Activated CD8-positive, alpha-beta memory T cell treated with anti-CD3 and anti-CD28 coated beads, Interleukin-2, amount 50 U/mL, for 1 hour (primary cell): ENCODE results near the gene NTF4.
"Not testable (repeated sequence)": the region's sequence is repeated elsewhere in the genome, so short reads cannot be mapped to it uniquely, and the experiment has no call there.

ENCODE experiments used
- DNase-seq: peaks from one replicate; pipeline ENCODE4 v3.0.0-alpha.2; 2020; ENCODE audit errors: extremely low read depth

NTF4 gene

DNA sequence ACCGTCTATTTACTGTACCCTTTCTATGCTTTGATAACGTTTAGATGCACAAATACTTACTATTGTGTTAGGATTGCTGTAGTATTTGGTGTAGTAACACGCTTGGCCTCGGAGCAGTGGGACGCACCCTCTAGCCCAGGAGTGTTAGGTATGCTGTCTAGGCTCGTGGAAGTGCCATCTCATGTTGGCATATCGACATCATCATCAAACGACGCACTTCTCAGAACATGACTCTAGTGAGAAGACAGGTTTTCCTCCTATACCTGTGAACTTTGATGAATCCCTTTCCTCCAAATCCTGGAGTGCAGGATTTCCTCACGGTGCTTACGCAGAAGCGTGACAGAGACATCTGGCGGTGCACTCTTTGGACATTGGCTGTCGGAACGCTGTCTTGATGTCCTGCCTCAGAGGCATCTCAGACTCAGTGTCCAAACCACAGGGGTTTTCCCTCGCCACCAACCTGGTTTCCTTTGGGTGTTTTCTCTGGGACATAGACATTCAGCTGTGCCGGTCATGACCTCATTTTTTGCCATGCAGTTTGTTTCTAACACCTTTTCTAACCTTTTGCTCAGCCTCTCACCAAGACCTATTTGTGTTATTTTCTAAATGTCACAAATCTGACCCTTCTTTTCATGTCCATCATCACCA lies 26.9 kb upstream of the NTF4 start:
- no peak for DNase-seq

DNA sequence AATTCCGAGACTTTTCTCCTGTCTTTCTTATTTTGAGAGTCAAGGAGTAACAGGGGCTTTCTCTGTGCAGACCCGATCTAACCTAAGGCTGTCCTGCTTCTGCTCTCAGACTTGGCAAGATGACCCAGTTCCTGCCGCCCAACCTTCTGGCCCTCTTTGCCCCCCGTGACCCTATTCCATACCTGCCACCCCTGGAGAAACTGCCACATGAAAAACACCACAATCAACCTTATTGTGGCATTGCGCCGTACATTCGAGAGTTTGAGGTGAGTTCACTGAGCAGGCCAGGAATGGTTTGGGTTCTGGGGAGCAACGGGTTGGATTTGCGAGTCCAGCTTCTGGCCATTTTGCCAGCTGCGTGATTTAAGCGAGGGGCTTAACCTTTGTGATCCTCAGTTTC lies 21.7 kb upstream of the NTF4 start:
- DNase-seq, result no peak

DNA sequence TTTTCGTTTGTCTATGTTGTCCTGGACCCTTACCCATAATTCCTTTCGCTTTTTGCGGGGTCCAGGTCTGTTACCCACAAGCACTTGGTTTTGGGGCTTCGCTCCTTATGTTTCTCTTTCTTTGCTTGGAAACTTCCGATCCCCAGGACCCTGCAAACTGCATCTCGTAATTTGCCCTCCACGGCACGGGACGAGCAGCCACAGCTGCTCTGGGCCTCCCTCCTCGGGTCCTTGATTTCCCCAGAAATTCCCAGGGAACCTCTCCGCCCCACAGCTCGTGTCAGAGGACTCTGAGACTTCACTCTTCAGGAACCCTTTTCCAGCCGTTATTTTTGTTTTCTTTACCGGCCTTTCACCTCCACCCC lies 21.2 kb upstream of the NTF4 start:
- no peak for DNase-seq

DNA sequence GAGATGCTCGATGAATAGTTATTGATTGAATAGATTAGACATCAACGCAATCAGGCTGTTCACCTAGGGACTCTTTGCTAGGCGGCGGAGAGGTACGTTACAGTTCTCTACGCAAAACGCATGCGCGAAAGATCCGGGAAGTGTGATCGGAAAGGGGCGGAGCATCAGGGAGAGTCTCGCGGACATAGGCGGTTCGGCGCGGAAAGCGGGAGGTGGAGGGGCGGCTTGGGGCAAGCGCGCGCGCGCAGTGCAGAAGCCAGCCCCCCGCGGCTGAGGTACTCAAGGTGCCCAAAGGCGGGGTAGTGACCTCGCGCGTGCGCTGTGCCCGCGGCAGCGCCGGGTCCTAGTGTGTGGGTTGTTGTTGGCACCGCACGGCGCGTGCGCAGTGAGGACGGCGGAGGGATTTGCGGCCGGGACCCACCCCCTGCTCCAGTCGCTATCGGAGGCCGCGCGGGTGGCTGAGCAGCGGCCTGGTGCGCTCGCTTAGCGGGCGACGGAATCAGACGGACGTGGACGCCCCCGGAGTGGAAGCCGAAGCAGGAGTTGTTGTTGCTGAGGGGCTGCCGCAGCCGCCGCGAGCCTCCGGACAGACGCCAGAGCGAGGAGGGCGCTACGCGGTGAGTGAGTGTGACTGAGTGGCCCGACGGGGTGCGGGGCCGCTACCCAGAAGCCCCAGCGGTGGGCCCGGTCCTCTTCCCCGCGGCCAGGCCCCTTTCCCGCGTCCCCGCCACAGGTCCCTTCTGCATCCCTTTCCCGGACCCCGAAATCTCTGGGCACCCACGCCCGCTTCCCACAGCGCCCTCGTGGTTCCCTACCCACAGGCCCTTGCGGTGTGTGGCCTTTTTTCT lies 20.6 kb upstream of the NTF4 start, which contains the start of gene SNRNP70:
Gene SNRNP70 (plus strand): TSS at position 432 of the 848 bp plus-strand sequence. CDS start 964 bp downstream, outside the sequence.
- peak; percentile 98 for DNase-seq

DNA sequence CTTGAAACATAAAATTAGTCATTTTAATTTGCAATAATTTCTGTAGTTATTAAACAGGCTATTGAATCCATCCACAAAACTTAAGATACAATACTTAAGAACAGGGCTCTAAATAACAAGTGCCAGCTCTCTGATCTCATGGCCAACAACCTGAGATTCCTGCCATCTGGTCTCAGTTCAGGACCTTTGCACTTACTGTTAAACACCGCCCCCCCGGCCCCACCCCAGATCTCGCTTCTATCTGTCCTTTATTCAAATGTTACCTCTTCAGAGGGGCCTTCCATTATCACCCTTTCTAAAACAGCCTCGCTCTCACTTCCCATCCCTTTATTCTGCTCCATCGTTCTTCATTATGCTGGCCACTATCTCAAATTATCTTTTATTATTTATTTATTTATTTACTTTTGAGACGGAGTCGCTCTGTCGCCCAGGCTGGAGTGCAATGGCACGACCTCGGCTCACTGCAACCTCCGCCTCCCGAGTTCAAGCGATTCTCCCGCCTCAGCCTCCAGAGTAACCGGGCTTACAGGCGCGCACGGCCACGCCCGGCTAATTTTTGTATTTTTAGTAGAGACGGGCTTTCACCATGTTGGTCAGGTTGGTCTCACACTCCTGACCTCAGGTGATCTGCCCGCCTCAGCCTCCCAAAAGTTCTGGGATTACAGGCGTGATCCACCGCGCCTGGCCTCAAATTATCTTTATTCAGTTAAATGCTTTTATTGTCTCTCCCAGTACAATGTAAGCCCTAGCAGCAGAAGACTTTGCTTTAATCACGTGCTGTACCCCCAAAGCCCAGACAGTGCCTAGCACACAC lies 19.8 kb upstream of the NTF4 start:
- no peak for DNase-seq

DNA sequence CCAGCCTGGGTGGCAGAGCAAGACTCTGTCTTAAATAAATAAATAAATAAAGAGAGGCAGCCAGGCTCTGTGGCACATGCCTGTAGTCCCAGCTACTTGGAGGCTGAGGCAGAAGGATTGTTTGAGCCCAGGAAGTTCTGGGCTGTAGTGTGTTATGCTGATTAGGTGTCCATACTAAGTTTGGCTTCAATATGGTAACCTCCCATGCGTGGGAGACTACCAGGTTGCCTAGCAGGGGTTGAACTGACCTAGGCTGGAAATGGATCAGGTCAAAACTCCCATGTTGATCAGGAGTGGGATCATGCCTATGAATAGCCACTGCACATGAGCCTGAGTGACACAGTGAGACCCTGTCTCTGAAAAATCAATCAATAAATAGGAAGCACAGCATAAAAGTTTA lies 16.7 kb upstream of the NTF4 start:
- no peak for DNase-seq

DNA sequence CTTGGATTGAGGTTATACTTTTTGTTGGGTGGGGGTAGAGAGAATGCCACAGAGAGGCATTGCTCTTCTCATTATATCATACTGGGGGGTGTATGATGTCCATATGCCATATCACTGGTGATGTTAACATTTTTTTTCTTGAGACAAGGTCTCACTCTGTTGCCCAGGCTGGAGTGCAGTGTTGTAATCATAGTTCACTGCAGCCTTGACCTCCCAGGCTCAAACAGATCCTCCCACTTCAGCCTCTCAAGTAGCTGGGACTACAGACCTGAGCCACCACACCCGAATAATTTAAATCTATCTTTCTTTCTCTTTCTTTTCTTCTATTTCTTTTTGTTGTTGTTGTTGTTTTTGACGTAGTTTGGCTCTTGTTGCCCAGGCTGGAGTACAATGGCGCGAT lies 15.8 kb upstream of the NTF4 start:
- DNase-seq, result no peak

DNA sequence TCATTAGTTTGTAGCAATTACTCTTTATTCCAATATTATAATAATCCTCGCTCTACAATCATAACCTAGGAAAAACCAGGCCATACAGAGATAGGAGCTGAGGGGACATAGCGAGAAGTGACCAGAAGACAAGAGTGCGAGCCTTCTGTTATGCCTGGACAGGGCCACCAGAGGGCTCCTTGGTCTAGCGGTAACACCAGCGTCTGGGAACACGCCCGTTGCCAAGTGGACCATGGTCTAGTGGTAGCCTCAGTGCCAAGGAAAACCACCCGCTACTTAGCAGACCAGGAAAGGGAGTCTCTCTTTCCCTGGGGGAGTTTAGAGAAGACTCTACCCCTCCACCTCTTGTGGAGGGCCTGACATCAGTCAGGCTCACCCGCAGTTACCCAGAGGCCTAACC lies 10.3 kb upstream of the NTF4 start:
- DNase-seq, result not testable (repeated sequence)

DNA sequence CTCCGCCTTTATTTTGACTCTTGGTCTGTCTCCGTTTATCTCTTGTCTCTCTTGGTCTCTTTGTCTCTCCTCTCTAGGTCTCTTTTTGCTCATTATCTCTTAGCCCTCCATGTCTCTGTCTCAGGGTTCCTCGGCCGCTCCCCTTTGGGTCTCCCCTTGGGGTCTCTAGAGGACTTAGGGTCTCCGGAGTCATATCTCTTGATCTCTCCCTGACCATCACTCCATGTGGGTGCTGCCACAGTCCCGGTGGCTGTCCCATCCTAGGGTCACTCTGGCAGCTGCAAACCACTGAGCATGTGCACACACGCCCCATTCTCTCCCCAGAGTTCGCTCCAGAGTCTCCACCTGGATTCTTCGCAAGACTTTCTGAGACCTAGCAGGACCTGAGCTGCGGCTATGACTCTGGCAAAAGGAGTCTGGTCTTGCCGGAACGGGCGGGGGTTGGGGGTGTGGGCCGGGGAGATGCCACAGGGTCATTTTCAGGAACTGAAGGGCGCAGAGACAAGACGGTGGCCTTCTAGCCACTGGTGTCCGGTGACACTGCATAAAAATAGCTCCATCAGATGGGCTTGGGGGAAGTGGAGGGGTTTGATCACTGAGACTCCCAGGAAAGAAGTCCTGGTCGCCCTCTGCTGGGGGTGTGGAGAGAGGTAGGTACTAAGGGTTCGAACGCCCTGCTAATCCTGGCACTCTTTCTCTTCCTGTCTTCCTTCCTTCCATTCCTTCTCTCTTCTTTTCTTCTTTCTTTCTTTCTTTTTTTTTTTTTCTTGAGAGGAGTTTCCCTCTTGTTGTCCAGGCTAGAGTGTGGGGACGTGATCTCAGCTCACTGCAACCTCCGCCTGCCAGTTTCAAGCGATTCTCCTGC lies 9.1 kb upstream of the NTF4 start:
- no peak for DNase-seq

DNA sequence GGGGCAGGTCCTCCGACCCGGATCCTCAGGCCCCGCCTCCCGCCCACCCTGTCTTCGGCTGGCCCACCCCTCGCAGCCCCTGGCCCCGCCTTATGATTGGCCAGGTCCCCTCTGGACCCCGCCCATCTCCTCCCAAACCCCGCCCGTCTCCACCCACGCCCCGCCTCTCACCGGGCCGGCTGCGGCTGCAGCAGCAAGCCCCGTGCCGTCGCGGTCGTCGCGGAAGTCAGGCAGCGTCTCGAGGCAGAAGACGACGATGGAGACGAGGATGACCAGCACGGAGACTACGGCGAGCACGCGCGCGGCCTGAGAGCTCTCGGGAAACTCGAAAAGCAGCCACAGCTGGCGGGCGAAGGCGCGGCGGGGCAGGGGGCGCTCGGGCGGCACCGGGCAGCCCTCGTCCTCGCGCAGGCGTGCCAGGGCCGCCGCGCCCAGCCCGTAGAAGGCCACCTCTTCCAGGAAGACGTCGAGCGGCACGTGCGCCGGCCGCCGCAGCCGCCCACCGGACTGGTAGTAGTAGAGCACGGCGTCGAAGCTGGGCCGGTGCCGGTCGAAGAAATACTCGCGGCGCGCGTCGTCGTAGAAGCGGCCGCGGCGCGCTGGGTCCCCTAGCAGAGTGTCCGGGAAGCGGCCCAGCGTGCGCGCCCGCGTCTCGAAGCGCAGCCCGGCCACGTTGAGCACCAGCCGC lies 7.4 kb upstream of the NTF4 start:
- no peak for DNase-seq

DNA sequence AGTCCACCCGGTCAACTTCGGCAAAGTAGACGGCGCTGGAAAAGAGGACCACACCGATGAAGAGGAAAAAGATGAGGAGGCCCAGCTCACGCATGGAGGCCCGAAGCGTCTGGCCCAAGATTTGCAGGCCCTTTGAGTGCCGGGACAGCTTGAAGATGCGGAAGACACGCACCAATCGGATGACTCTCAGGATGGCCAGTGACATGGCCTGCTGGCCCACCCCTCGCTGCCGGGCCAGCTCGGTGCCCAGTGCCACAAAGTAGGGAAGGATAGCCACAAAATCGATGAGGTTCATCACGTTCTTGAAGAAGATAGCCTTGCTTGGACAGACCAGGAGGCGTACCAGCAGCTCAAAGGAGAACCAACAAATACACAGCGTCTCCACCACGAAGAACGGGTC lies 5.8 kb upstream of the NTF4 start:
- no peak for DNase-seq

DNA sequence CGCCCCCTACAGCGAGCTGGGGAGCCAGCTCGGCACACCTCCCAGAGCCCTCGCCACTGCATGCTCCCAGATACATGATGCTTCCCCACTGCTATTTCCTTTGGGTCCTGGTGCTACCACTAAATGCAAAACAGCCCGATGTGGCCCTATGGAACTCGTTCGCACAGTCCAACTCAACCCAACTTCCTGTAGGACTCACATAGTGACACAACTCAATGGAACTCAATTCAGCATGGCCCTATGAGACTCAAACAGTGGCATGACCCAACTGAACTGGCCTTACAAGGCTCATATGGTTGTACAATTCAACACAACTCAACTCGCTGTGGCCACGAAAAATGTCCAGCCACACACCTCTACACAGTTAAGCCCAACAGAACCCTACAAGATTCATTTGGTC lies 4.4 kb upstream of the NTF4 start:
- no peak for DNase-seq

DNA sequence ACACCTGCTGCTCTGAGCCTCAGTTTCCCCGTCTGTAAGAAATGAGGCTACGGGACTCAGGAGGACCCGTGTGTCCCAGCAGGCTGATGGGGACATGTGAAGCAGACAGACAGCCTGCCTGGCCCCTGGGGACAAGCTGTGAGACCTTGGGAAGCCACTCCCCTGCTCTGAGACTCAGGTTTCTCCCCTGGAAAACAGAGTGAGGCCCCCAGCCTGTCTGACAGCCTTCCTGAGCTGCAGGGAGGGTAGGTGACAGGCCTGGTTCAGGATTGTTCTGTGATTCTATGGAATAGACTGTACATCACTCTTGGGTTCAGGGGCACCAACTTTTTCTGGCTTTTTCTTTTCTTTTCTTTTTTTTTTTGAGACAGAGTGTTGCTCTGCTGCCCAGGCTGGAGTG lies 2.9 kb upstream of the NTF4 start:
- no peak for DNase-seq

DNA sequence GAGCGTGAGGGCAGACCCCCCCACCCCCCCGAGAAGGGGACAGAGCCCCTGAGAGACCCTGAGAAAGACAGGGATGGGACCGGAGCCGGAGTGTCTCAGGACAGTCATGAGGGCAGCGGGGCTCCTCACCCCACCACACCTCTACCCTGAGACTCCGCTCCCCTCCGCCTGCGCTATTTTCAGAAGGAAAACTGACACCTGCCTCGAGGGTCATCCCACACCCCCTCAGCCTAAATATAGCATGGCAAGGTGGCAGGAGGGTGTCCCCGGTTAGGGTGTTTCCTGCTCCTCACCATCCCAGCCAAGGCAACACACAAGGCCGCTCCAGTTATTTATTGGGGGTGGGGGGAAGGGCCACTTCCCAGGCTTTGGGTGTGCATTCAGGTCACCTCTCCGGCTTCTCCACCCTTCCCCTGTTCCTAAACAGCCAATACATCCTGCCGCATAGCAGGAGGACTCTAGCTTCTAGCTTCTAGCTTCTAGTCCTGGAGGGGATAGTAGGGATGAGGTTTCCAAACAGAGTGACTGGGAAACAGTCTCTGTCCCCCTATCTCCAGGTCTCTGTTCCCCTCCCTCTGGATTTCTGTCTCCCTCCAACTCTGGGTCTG lies 1.4 kb upstream of the NTF4 start:
- no peak for DNase-seq

DNA sequence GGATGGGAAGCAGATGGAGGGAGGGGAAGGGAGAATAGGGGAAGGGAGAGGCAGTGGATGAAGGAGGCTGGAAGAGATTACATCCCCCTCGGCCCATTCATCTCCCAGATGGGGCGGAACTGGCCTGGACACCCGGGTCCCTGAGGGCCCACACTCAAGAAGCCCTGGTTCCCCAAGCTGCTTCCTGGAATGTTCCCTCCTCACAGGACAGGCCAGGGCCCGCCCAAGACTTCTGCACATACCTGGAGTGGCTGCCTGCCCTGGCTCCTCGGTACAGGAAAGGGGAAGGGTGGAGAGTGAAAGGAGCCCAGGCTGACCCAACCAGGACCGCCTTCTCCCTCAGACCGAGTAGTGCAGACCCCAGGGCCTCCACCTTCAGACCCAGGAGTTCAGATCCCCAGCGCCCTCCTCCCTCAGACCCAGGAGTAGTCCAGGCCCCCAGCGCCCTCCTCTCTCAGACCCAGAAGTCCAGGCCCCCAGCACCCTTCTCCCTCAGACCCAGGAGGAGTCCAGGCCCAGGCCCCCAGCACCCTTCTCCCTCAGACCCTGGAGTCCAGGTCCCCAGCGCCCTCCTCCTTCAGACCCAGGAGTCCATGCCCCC lies 489 bp downstream of the NTF4 start:
- no peak for DNase-seq

DNA sequence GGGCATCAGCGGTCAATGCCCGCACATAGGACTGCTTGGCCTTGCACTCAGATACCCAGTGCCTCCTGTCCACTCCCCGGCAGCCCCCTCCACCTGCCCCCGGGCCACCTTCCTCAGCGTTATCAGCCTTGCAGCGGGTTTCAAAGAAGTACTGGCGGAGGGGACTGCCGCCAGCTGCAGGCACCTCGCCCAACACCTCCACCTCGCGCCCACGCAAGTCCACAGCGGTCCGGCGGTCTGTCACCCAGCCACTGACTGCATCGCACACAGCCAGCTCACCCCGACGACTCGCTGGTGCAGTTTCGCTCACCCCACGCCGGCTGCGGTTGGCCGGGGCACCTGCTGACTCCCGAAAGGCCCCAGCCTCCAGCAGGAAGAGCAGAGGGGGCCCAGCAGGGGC lies 3.2 kb downstream of the NTF4 start:
- no peak for DNase-seq

DNA sequence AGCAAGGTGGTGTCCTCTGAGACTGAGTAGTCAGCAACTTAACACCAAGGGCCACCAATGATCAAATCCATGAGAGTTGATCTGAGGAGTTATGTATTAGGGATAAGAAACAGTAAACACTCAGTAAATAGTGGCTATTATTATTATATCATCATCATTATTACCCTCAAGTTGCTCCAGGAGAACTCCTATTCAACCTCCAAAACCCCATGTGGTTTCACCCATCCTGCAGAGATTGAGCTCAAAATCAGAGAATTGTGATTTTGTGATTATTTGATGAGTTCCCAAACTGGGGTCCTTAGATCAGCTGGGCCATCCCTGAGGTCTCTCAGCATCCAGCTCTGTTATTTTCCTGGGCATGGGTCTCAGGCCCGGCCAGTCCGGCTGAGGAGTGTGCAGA lies 3.6 kb downstream of the NTF4 start:
- DNase-seq, result no peak

DNA sequence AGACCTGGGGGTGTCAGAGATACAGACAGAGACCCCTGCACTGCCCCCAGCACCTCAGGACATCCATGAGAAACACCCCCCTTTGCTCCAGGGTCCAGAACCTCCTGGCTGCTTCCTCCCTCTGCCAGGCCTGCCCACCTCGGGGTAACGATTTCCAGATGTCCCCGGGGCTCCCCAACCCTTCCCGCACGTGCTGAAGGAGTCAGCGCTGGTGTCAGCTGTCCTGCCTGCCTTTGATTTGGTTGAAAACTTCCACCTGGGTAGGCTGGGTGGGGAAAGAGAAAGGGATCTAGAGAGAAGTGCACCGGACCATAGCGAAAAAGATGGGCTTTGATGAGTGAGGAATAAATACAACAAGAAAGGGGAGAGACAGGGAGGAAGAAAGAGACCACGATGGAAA lies 5.6 kb downstream of the NTF4 start:
- no peak for DNase-seq

DNA sequence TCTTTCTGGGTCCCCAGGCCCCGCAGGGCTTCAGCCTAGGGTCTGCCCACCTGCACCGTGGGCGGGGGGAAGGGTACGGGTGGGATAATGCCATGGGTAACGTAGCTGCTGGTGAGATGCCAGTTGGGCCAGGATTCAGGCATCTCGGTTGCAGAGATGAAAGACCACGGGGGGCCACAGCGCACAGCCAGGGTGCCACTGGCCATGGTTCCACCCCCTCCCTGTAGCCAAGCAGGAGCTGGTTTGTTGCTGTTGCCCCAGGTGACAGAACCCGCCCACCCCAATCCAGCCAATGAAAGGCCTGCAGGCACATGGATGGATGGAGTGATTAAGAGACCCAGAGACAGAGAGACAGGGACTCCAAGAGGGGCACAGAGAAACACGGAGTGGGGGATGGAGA lies 6.1 kb downstream of the NTF4 start:
- no peak for DNase-seq

DNA sequence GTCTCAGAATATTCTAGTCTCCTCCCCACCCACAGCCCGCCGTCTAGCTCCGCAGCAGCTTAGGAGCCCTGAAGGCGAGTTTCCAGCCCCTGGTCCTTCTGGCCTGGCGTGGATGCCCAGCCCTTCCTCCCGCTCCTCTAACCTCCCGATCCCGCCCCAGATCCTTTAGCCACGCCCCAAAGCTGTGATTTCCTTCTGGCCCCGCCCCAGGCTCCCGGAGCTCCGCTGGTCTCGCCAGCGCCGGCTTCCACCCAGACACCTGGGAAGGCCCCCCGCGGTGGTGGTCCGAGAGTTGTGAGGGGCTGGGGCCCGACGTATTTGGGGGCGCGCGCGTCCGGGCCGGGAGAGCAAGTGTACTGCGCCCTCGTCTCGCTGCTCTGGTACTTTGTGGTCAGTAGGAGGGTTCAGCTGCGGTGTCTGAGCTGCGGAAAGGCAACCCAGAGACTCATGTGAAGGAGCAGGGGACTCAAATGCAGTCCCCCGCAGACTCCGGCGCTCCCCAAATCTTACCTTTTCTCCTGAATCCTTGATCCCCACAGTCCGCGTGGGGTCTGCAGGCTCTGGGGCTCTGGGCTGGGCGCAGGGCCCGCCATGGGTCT lies 6.9 kb downstream of the NTF4 start, which contains the start of gene CGB7:
Gene CGB7 (minus strand): TSS at position 114 of the 599 bp plus-strand sequence. CDS start 2,374 bp downstream, outside the sequence.
- no peak for DNase-seq
